Heart left ventricle (tissue), 13 donors: Measurements from ENCODE around the gene NINJ2.

Experiments
- CTCF ChIP-seq, 12 donors: fragments of 200-600 bp; sonication (generic) in 4 of 12; IDR thresholded peaks; one replicate each; pipeline versions ENCODE4 v1.5.0 to v1.8.0; 2018 to 2022; ENCODE audit warnings: antibody characterized with exemption in 12 of 12, mild to moderate bottlenecking in 5 of 12
- POLR2A ChIP-seq, 2 donors: fragments of 450-650 bp; IDR thresholded peaks; one replicate each; pipeline ENCODE4 v1.6.1; 2017; ENCODE audit warnings: antibody characterized with exemption in 2 of 2, mild to moderate bottlenecking in 2 of 2, moderate library complexity in 2 of 2
- donor health status: ischemic (EF 13 %, LVEDD 7.1; RV severe dilation, severe dysfunction).
- donor health status: DM: no; HTN: yes; CAD: no.
- donor health status: DM: no; HTN: no; CAD: no.
- donor health status: ischemic (EF 25% LVEDD 6.9; RV normal size, moderate dysfunction).
- donor health status: ischemic (EF 25% LVEDD 5.7; RV mildly dilated, moderate dysfunction).
- donor health status: ischemic (EF 35%, LVEDD 5.7; RV mildly dilated, moderate dysfunction).
- donor health status: nonischemic (EF 11% LVEDD 7.7; RV severe dilation, severe dysfunction).
- donor health status: DM: yes; HTN: yes; CAD: no.
- donor health status: PGD.
- donor health status: ischemic (EF 29% LVEDD 5.4; RV normal size, mild dysfunction).
- donor health status: nonischemic (EF 23%, LVEDD 6.1; RV moderate dilation, normal function).

- TF ChIP-seq CTCF (IDR thresholded peaks at IDR 0.05) (no peak), POLR2A (IDR thresholded peaks at IDR 0.05) (no peak)
Observed at GRCh38 chr12:565161-565560, 98.1 kb downstream of the NINJ2 start.
